ENCODE data around the gene RSBN1L.
A peak's percentile ranks its signal among the peaks of the same experiment; 100 is the strongest.
"Not testable (repeated sequence)": the region's sequence is repeated elsewhere in the genome, so short reads cannot be mapped to it uniquely, and the experiment has no call there.

The RSBN1L gene

DNA sequence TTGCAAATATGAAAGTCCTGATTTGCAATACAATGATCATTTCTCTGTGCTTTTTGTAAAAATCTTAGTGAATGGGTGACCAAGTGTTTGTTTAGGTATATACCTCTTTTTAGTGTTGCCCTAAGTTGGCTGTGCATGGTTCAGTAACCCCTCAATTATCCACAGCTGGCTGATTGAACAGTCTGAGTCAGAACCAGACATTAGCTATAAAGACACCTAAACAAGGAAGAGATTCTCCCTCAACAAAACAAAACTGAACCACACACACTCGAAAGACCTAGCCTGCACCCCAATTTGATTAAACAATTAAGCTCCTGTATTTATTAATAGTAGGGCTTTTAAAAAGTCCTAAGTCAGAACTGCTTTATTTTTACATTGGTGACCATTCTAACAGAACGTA, 2.8 kb downstream of the RSBN1L start:
- no peaks in the 10 kb centered on the region for H3K36me3 ChIP-seq (ENCODE audit: control insufficient read depth in 2 of 2, insufficient read depth in 2 of 2, low read length in 2 of 2)
- no peaks in the 10 kb centered on the region for H3K9me3 ChIP-seq (ENCODE audit: control insufficient read depth in 2 of 2, low read length in 2 of 2)
- peak overlapping the region in 1 of 2 donors; percentile 98 for H3K4me3 ChIP-seq (ENCODE audit: low read length in 2 of 2)
- no peak overlapping the region for H3K9ac ChIP-seq (ENCODE audit: low read depth in 1 of 2, low read length in 2 of 2)
- peaks cover 10 to 25% of the 10 kb centered on the region in 2 donors for H3K4me1 ChIP-seq (ENCODE audit: control insufficient read depth in 2 of 2, insufficient read depth in 2 of 2, low read length in 2 of 2)
- peak overlapping the region in 1 of 2 donors; percentile 19 for H3K27ac ChIP-seq (ENCODE audit: low read depth in 2 of 2, low read length in 2 of 2)
- H3K27me3 ChIP-seq (ENCODE audit: control insufficient read depth in 2 of 2, insufficient read depth in 2 of 2, low read length in 2 of 2), result no peaks in the 10 kb centered on the region

DNA sequence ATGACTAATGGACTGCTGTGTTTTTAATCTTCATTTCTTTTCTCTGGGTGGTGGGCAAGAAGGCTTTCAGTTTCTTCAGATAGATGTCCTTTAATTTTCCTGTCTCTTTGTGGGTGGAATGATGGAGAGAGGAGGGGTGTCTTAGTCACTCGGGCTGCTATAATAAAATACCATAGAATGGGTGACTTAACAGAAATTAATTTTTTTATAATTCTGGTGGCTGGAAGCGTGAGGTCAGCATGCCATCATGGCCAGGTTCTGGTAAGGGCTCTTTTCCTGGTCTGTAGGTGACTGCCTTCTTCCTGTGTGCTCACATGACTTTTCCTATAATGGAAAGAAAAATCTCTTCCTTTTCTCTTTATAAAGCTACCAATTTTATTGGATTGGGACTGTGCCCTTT, 6.3 kb downstream of the RSBN1L start:
- Histone ChIP-seq H3K4me1 (ENCODE audit: control insufficient read depth in 2 of 2, insufficient read depth in 2 of 2, low read length in 2 of 2) (peaks cover 10 to 15% of the 10 kb centered on the region in 2 donors), H3K27me3 (ENCODE audit: control insufficient read depth in 2 of 2, insufficient read depth in 2 of 2, low read length in 2 of 2) (no peaks in the 10 kb centered on the region), H3K9ac (ENCODE audit: low read depth in 1 of 2, low read length in 2 of 2) (no peak overlapping the region), H3K36me3 (ENCODE audit: control insufficient read depth in 2 of 2, insufficient read depth in 2 of 2, low read length in 2 of 2) (no peaks in the 10 kb centered on the region), H3K4me3 (ENCODE audit: low read length in 2 of 2) (no peak overlapping the region), H3K27ac (ENCODE audit: low read depth in 2 of 2, low read length in 2 of 2) (no peak overlapping the region), H3K9me3 (ENCODE audit: control insufficient read depth in 2 of 2, low read length in 2 of 2) (no peaks in the 10 kb centered on the region)

DNA sequence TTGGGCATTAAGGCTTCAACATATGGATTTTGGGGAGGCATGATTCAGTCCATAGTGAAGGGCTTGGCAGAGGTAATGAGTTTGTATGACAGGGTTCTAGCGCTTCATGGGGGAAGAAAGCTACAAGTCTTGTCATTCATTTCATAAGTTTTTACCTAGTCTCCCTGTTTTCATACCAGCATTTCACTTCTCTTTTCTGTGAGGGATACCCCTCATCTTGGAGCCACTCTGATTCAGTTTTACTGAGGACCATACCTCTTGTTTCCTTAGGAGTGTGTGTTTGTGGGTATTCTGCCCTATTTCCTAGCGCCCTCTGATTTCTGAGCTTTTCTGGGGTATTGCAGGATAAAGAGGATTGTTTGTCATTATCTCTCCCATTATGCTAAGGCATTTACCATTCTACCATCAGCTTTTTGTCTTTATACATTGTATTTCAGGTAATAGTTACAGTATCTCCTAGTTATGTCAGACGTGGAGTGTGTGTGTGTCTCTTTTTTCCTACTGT, 6.8 kb downstream of the RSBN1L start:
- no peaks in the 10 kb centered on the region for H3K27me3 ChIP-seq (ENCODE audit: control insufficient read depth in 2 of 2, insufficient read depth in 2 of 2, low read length in 2 of 2)
- H3K27ac ChIP-seq (ENCODE audit: low read depth in 2 of 2, low read length in 2 of 2), result no peak overlapping the region
- no peaks in the 10 kb centered on the region for H3K9me3 ChIP-seq (ENCODE audit: control insufficient read depth in 2 of 2, low read length in 2 of 2)
- peaks cover 10 to 13% of the 10 kb centered on the region in 2 donors for H3K4me1 ChIP-seq (ENCODE audit: control insufficient read depth in 2 of 2, insufficient read depth in 2 of 2, low read length in 2 of 2)
- H3K9ac ChIP-seq (ENCODE audit: low read depth in 1 of 2, low read length in 2 of 2), result no peak overlapping the region
- no peak overlapping the region for H3K4me3 ChIP-seq (ENCODE audit: low read length in 2 of 2)
- no peaks in the 10 kb centered on the region for H3K36me3 ChIP-seq (ENCODE audit: control insufficient read depth in 2 of 2, insufficient read depth in 2 of 2, low read length in 2 of 2)

DNA sequence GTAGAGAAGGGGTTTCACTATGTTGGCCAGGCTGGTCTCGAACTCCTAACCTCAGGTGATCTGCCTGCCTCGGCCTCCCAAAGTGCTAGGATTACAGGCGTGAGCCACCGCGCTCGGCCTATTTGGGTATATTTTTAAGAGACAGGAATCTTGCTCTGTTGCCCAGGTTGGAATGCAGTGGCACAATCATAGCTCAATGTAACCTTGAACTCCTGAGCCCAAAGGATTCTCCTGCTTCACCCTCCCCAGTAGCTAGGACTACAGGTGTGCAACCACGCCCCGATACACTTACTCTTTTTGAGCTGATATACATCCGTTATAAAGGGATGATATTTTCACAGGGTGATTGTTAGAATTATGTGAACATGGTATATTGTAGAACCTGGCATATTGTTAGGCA, 7.4 kb downstream of the RSBN1L start:
- H3K36me3 ChIP-seq (ENCODE audit: control insufficient read depth in 2 of 2, insufficient read depth in 2 of 2, low read length in 2 of 2); H3K27me3 ChIP-seq (ENCODE audit: control insufficient read depth in 2 of 2, insufficient read depth in 2 of 2, low read length in 2 of 2); H3K9me3 ChIP-seq (ENCODE audit: control insufficient read depth in 2 of 2, low read length in 2 of 2); H3K9ac ChIP-seq (ENCODE audit: low read depth in 1 of 2, low read length in 2 of 2); H3K27ac ChIP-seq (ENCODE audit: low read depth in 2 of 2, low read length in 2 of 2); H3K4me3 ChIP-seq (ENCODE audit: low read length in 2 of 2): not testable (repeated sequence)
- H3K4me1 ChIP-seq (ENCODE audit: control insufficient read depth in 2 of 2, insufficient read depth in 2 of 2, low read length in 2 of 2), result peaks cover 9 to 10% of the 10 kb centered on the region in 2 donors

DNA sequence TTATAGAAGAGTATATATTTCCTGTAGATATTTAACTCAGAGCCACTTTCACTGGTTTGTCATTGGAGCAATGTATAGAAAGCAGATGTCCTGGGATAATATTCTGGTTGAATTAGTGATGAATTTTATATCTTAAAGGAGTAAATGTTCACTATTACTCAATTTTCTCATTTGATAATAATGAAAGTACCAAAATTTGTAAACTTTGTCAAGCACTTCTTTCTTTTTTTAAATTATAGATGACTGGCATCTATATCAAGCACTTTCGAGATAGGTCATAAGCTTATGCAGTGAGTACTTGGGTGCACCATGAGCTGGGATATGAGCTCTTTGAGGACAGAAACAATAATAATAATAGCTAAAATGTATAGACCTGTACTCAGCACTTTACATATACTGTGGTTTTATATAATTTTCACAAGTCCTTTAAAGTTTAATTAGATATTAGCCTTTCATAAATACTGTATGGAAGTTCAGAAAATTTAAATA, 11.3 kb downstream of the RSBN1L start:
- no peak overlapping the region for H3K9ac ChIP-seq (ENCODE audit: low read depth in 1 of 2, low read length in 2 of 2)
- no peak overlapping the region for H3K27ac ChIP-seq (ENCODE audit: low read depth in 2 of 2, low read length in 2 of 2)
- no peaks in the 10 kb centered on the region for H3K4me1 ChIP-seq (ENCODE audit: control insufficient read depth in 2 of 2, insufficient read depth in 2 of 2, low read length in 2 of 2)
- H3K36me3 ChIP-seq (ENCODE audit: control insufficient read depth in 2 of 2, insufficient read depth in 2 of 2, low read length in 2 of 2), result no peaks in the 10 kb centered on the region
- no peaks in the 10 kb centered on the region for H3K9me3 ChIP-seq (ENCODE audit: control insufficient read depth in 2 of 2, low read length in 2 of 2)
- no peak overlapping the region for H3K4me3 ChIP-seq (ENCODE audit: low read length in 2 of 2)
- no peaks in the 10 kb centered on the region for H3K27me3 ChIP-seq (ENCODE audit: control insufficient read depth in 2 of 2, insufficient read depth in 2 of 2, low read length in 2 of 2)

DNA sequence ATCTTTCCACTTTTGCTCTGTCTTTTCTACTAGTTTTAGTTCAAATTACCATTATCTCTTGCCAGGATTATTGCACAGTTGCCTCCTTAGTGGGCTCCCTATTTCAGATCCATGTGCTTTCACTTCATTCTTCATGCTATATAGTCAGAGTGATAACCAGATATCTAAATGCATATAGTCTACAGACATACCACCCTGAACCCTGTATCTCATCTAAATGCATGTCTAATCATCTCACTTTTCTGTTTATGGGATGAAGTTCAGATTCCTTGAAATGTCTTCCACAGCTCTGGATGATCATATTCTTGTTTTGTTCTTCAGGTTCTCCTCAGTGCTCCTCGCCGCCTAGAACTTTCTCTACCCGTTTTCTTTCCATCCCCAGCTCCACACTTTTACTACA, 13.8 kb downstream of the RSBN1L start:
- Histone ChIP-seq H3K9ac (ENCODE audit: low read depth in 1 of 2, low read length in 2 of 2) (no peak overlapping the region), H3K9me3 (ENCODE audit: control insufficient read depth in 2 of 2, low read length in 2 of 2) (no peaks in the 10 kb centered on the region), H3K4me3 (ENCODE audit: low read length in 2 of 2) (no peak overlapping the region), H3K36me3 (ENCODE audit: control insufficient read depth in 2 of 2, insufficient read depth in 2 of 2, low read length in 2 of 2) (no peaks in the 10 kb centered on the region), H3K4me1 (ENCODE audit: control insufficient read depth in 2 of 2, insufficient read depth in 2 of 2, low read length in 2 of 2) (no peaks in the 10 kb centered on the region), H3K27ac (ENCODE audit: low read depth in 2 of 2, low read length in 2 of 2) (no peak overlapping the region), H3K27me3 (ENCODE audit: control insufficient read depth in 2 of 2, insufficient read depth in 2 of 2, low read length in 2 of 2) (no peaks in the 10 kb centered on the region)

DNA sequence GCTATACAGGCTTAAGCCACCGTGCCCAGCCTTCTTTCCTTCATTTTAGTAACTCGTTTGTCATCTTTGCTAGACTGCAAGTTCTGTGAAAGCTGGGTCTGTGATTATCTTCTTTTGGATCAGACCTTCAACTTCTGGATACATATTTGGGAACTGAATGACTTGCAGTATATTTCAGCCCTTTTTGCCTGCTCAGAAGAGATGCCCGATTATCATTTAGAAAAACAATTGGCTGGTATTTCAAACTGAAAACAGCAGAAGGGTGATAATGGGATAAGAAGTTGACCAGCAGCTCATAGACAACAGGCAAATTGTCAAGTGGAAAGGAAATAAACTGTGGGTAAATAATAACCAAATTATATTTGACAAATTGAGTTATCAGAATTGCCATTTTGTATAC, 14.6 kb downstream of the RSBN1L start:
- Histone ChIP-seq H3K9me3 (ENCODE audit: control insufficient read depth in 2 of 2, low read length in 2 of 2) (no peaks in the 10 kb centered on the region), H3K27ac (ENCODE audit: low read depth in 2 of 2, low read length in 2 of 2) (no peak overlapping the region), H3K4me1 (ENCODE audit: control insufficient read depth in 2 of 2, insufficient read depth in 2 of 2, low read length in 2 of 2) (no peaks in the 10 kb centered on the region), H3K9ac (ENCODE audit: low read depth in 1 of 2, low read length in 2 of 2) (no peak overlapping the region), H3K27me3 (ENCODE audit: control insufficient read depth in 2 of 2, insufficient read depth in 2 of 2, low read length in 2 of 2) (no peaks in the 10 kb centered on the region), H3K4me3 (ENCODE audit: low read length in 2 of 2) (no peak overlapping the region), H3K36me3 (ENCODE audit: control insufficient read depth in 2 of 2, insufficient read depth in 2 of 2, low read length in 2 of 2) (no peaks in the 10 kb centered on the region)

DNA sequence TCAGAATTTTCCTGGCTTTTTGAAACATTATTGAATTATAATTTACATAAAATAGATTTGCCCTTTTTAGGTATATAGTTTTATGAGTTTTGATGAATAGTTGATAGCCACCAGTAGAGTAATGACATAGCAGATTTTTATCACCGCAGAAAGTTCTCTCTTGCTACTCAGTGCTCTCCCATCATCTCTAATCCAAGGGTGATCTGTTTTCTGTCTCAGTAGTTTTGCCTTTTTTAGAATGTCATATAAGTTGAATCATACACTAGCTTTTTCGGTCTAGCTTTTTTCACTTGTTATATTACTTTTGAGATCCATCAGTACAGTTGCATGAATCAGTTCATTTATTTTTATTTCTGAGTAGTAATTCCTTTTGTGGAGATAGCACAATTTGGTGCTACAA, 17.9 kb downstream of the RSBN1L start:
- Histone ChIP-seq H3K4me3 (ENCODE audit: low read length in 2 of 2) (no peak overlapping the region), H3K9ac (ENCODE audit: low read depth in 1 of 2, low read length in 2 of 2) (no peak overlapping the region), H3K9me3 (ENCODE audit: control insufficient read depth in 2 of 2, low read length in 2 of 2) (no peaks in the 10 kb centered on the region), H3K4me1 (ENCODE audit: control insufficient read depth in 2 of 2, insufficient read depth in 2 of 2, low read length in 2 of 2) (no peaks in the 10 kb centered on the region), H3K27me3 (ENCODE audit: control insufficient read depth in 2 of 2, insufficient read depth in 2 of 2, low read length in 2 of 2) (no peaks in the 10 kb centered on the region), H3K36me3 (ENCODE audit: control insufficient read depth in 2 of 2, insufficient read depth in 2 of 2, low read length in 2 of 2) (no peaks in the 10 kb centered on the region), H3K27ac (ENCODE audit: low read depth in 2 of 2, low read length in 2 of 2) (no peak overlapping the region)

DNA sequence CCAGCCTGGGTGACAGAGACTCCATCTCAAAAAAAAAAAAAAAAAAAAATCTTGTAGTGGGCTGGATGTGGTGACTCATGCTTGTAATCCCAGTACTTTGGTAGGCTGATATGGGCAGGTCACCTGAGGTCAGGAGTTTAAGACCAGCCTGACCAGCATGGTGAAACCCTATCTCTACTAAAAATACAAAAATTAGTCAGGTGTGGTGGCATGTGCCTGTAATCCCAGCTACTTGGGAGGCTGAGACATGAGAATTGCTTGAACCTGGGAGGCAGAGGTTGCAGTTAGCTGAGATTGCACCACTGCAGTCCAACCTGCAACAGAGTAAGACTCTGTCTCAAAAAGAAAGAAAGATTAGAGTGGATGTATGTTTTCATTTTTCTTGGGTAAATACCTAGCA, 18.7 kb downstream of the RSBN1L start:
- not testable (repeated sequence) for H3K27me3 ChIP-seq (ENCODE audit: control insufficient read depth in 2 of 2, insufficient read depth in 2 of 2, low read length in 2 of 2); H3K36me3 ChIP-seq (ENCODE audit: control insufficient read depth in 2 of 2, insufficient read depth in 2 of 2, low read length in 2 of 2); H3K9me3 ChIP-seq (ENCODE audit: control insufficient read depth in 2 of 2, low read length in 2 of 2); H3K9ac ChIP-seq (ENCODE audit: low read depth in 1 of 2, low read length in 2 of 2); H3K4me1 ChIP-seq (ENCODE audit: control insufficient read depth in 2 of 2, insufficient read depth in 2 of 2, low read length in 2 of 2); H3K4me3 ChIP-seq (ENCODE audit: low read length in 2 of 2); H3K27ac ChIP-seq (ENCODE audit: low read depth in 2 of 2, low read length in 2 of 2)

DNA sequence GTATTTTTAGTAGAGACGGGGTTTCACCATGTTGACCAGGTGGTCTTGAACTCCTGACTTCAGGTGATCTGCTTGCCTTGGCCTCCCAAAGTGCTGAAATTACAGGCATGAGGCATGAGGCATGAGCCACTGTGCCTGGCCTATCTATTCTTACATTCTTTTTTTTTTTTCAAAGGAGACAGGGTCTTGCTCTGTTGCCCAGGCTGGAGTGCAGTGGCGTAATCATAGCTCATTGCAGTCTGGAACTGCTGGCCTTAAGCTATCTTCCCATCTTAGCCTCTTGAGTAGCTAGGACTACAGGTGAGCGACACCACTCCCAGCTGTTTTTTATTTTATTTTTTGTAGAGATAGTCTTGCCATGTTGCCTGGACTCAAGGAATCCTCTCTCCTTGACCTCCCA, 20.5 kb downstream of the RSBN1L start:
- H3K9ac ChIP-seq (ENCODE audit: low read depth in 1 of 2, low read length in 2 of 2), result no peak overlapping the region

DNA sequence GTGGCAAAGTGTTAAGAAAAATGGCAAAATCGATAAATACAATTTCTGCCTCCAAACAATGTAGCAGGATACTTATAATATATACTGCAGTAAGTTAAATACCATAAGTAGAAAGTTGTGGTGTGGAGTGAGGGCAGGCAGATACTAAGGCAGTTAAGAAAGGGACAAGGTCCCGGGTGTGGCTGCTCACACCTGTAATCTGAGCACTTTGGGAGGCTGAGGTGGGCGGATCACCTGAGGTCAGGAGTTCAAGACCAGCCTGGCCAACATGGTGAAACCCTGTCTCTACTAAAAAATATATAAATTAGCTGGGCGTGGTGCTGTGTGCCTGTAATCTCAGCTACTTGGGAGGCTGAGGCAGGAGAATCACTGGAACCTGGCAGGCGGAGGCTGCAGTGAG, 21.3 kb downstream of the RSBN1L start:
- not testable (repeated sequence) for H3K9me3 ChIP-seq (ENCODE audit: control insufficient read depth in 2 of 2, low read length in 2 of 2); H3K27ac ChIP-seq (ENCODE audit: low read depth in 2 of 2, low read length in 2 of 2); H3K4me3 ChIP-seq (ENCODE audit: low read length in 2 of 2); H3K36me3 ChIP-seq (ENCODE audit: control insufficient read depth in 2 of 2, insufficient read depth in 2 of 2, low read length in 2 of 2); H3K9ac ChIP-seq (ENCODE audit: low read depth in 1 of 2, low read length in 2 of 2); H3K4me1 ChIP-seq (ENCODE audit: control insufficient read depth in 2 of 2, insufficient read depth in 2 of 2, low read length in 2 of 2); H3K27me3 ChIP-seq (ENCODE audit: control insufficient read depth in 2 of 2, insufficient read depth in 2 of 2, low read length in 2 of 2)

More for the DNA sequence above, 20.5 kb downstream of the RSBN1L start:
- no peaks in the 10 kb centered on the region for H3K36me3 ChIP-seq (ENCODE audit: control insufficient read depth in 2 of 2, insufficient read depth in 2 of 2, low read length in 2 of 2)
- no peaks in the 10 kb centered on the region for H3K27me3 ChIP-seq (ENCODE audit: control insufficient read depth in 2 of 2, insufficient read depth in 2 of 2, low read length in 2 of 2)
- H3K4me1 ChIP-seq (ENCODE audit: control insufficient read depth in 2 of 2, insufficient read depth in 2 of 2, low read length in 2 of 2), result no peaks in the 10 kb centered on the region
- H3K4me3 ChIP-seq (ENCODE audit: low read length in 2 of 2), result no peak overlapping the region
- H3K27ac ChIP-seq (ENCODE audit: low read depth in 2 of 2, low read length in 2 of 2), result no peak overlapping the region
- no peaks in the 10 kb centered on the region for H3K9me3 ChIP-seq (ENCODE audit: control insufficient read depth in 2 of 2, low read length in 2 of 2)

All from mucosa of rectum (tissue), 2 donors.